Urinary bladder (tissue), 4 donors: ENCODE data around the gene FBXO10. TPM values are rescaled to one million over a fixed set of nuclear protein-coding genes. Genes with fewer than 3 reads are reported as not detected.
A peak's percentile ranks its signal among the peaks of the same experiment; 100 is the strongest.
"Not testable (repeated sequence)": the region's sequence is repeated elsewhere in the genome, so short reads cannot be mapped to it uniquely, and the experiment has no call there.

ENCODE experiments used
- DNase-seq: peaks from one replicate; pipeline ENCODE4 v3.0.0-alpha.2; 2015; ENCODE audit errors: extremely low spot score
- H3K27ac ChIP-seq: one replicate; pipeline ENCODE4 v1.5.1; 2013; ENCODE audit warnings: low read depth, mild to moderate bottlenecking, moderate library complexity
- H3K36me3 ChIP-seq: one replicate; pipeline ENCODE4 v1.6.1; 2013; ENCODE audit warnings: mild to moderate bottlenecking, moderate library complexity; ENCODE audit not compliant: insufficient read depth
- H3K4me1 ChIP-seq: one replicate; pipeline ENCODE4 v1.6.1; 2013; ENCODE audit warnings: mild to moderate bottlenecking, moderate library complexity; ENCODE audit not compliant: insufficient read depth
- H3K4me3 ChIP-seq: one replicate; pipeline ENCODE4 v1.5.1; 2013; ENCODE audit warnings: low read depth, low read length
- WGBS: extraction: QIAGEN DNeasy Blood & Tissue Kit; methylation state at CpG from one replicate; pipeline ENCODE4 v1.1.7; 2013; 5-methylcytosine and 5-hydroxymethylcytosine counted together
- polyA plus RNA-seq: library from polyadenylated mRNA; stranded (reverse); fragments of 200-250 nt; gene quantifications from one replicate; pipeline ENCODE4 v1.2.3, GENCODE V29; 2013
- total RNA-seq: library from RNA; depleted of rRNA; stranded (reverse); fragments of >200 nt; gene quantifications from one replicate; pipeline ENCODE4 v1.2.3, GENCODE V29; 2014
- donor health status: healthy with polysubstance abuse.
- donor health status: healthy.

Gene FBXO10
- total and polyA plus RNA-seq, 2 donors, result 5.9 to 9.5 TPM

DNA sequence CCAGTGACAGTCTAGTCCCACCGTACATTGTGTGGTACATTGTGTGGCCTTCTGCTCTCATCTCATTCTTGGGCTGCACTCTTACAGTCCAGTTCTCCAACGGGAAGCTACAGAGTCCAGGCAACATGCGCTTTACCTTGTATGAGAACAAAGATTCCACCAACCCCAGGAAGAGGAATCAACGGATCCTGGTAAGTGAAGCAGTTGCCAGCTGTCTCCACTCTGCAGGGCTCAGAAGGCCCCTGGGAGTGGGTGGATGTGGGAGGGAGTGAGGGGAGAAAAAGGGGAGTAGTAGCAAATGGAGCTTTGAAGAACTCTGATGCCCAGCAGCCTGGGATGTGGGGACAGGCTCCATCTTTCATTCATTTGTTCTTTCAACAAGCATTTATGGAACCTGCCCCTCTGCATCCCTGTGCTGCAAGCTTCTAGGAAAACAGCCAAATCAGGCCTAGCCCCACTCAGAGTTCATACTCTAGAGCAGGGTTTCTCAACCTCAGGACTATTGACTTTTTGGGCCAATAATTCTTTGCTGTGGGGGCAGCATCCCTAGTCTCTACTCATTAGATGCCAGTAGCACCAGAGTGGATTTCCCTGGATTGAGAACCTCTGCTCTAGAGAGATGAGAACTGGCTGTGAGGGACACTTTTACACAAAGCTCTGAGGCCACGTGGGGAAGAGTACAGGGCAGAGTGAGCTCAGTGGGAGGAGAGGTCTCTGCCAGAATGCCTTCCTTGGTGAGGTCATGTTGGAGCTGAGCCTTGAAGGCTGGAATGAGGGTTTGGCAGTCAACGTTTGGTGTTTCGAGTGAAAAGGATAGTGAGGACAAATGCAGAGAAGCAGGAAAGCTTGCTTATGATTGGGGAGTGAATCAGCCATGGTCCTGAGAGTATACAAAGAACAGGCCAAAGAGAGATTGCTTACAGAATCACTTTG lies 89.3 kb downstream of the FBXO10 start:
- DNase-seq, result peak; percentile 43
- no peaks in the 10 kb centered on the region for H3K36me3 ChIP-seq
- 12% methylated on average over 7 of the region's 7 CpGs for WGBS
- no peaks in the 10 kb centered on the region for H3K4me1 ChIP-seq
- H3K27ac ChIP-seq, result no peak overlapping the region
- peak overlapping the region; percentile 72 for H3K4me3 ChIP-seq

DNA sequence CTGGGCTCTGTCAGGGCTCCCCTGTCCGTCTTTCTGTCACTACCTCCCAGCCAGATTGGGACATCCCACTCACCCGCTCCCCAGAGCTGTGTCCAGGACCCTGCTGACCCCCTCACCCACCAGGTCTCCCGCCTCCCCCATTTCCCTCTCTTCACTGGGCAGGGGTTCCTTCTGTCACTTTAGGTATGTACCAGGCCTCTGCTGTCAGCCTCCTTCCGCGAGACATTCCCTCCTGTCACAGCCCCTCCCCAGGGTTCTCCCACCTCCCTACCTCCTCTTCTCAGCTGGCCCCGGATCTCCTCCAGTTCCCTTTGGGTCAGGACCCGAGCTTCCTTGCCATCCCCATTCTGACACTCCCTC lies 89.9 kb downstream of the FBXO10 start:
- 3% methylated on average over 7 of the region's 7 CpGs for WGBS
- DNase-seq, result no peak
- Histone ChIP-seq H3K4me1 (no peaks in the 10 kb centered on the region), H3K27ac (no peak overlapping the region), H3K36me3 (no peaks in the 10 kb centered on the region), H3K4me3 (peak overlapping the region; percentile 72)

DNA sequence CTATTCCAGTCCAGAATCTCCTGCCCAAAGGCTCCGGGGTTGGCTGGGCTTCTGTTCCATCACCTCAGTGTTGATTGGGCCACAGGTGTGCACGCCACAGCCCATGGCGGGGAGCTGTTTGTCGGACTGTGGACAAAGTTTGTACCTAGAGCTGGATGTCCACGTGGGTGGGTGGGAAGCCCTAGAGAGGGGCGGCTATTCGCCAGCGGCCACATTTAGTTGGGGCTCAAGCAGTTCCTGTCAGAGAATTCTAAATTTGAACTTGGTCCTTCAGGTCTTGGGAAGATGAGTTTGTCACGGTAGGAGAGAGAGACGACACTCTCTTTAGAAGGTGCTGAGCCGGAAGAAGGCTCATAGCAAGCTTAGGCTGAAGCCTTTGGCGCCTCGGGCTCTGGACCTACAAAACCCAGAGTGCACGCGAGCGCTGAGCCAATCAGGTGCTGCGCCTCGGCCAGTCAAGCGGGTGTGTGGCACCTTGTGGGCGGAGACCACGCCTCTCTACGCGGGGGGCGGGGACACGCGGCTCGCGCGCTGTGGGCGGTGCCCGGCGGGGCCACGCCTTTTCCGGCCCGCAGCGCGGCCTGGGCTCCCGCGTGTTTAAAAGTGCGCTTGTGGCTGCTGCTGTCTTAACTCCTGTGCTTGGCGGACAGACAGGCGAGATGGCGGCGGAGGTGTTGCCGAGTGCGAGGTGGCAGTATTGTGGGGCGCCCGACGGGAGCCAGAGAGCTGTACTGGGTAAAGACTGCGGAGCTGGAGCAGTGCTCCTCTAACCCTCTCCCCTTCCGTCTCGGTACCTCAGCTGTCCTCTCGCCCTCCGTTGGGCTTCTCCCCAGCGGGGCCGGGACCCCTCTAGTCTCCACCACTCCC lies 90.6 kb downstream of the FBXO10 start, which contains the start of gene POLR1E:
POLR1E (plus strand) TSS at position 560 of the 867 bp plus-strand sequence; CDS start at position 660, 100 bp downstream.
- DNase-seq, result peak; percentile 69
- Histone ChIP-seq H3K27ac (no peak within 1 kb of the TSS), H3K4me3 (peak within 1 kb of the TSS; percentile 72), H3K36me3 (no peaks in the 10 kb centered on the region), H3K4me1 (no peaks in the 10 kb centered on the region)
- WGBS, result 3% methylated on average over 56 of the region's 56 CpGs

DNA sequence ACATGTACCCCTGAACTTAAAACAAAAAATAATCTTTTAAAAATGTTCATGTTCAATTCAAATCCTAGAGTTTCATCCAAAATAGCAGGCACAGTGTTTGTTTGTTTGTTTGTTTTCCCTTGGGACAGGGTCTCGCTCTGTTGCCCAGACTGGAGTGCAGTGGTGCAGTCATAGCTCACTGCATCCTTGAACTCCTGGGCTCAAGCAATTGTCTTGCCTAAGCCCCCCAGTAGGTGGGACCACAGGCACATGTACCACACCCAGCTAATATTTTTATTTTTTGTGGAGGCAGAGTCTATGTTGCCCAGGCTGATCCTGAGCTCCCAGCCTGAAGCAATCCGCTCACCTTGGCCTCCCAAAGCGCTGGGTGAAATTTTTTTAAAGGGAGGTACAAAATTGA lies 95.4 kb downstream of the FBXO10 start:
- 84% methylated on average over 3 of the region's 3 CpGs for WGBS
- H3K27ac ChIP-seq, result no peak overlapping the region
- H3K4me3 ChIP-seq, result no peak overlapping the region
- no peak for DNase-seq
- no peaks in the 10 kb centered on the region for H3K4me1 ChIP-seq
- no peaks in the 10 kb centered on the region for H3K36me3 ChIP-seq

DNA sequence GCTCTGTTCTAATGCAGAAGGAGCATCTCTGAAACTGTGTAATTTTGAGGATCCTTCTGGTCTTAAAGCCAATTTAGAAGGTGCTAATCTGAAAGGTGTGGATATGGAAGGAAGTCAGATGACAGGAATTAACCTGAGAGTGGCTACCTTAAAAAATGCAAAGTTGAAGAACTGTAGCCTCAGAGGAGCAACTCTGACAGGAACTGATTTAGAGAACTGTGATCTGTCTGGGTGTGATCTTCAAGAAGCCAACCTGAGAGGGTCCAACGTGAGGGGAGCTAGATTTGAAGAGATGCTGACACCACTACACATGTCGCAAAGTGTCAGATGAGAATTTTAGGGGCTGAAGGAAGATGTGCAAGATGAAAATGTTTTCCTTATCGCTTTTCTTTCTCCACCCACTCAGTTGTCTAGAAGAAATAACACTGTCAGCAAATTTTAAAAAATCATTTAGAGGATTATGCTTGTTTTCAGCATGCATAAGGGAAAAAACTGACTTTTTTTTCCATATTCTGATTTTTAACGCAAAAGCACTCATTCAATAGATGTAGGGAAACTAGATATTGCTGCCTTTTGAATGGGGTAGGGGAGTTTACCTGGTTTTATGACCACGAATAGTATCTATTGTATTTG lies 98.1 kb downstream of the FBXO10 start:
- 65% methylated on average over 5 of the region's 5 CpGs for WGBS
- H3K36me3 ChIP-seq, H3K27ac ChIP-seq, H3K4me1 ChIP-seq, DNase-seq, H3K4me3 ChIP-seq: not testable (repeated sequence)

DNA sequence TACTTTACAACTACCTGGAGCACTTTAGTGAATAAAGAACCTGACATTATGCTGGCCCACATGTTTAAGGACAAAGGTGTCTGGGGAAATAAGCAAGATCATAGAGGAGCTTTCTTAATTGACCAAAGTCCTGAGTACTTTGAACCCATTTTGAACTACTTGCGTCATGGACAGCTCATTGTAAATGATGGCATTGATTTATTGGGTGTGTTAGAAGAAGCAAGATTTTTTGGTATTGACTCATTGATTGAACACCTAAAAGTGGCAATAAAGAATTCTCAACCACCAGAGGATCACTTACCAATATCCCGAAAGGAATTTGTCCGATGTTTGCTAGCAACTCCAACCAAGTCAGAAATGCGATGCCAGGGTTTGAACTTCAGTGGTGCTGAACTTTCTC lies 98.7 kb downstream of the FBXO10 start:
- not testable (repeated sequence) for H3K4me1 ChIP-seq, H3K27ac ChIP-seq, H3K36me3 ChIP-seq, H3K4me3 ChIP-seq, DNase-seq
- 79% methylated on average over 4 of the region's 4 CpGs for WGBS

DNA sequence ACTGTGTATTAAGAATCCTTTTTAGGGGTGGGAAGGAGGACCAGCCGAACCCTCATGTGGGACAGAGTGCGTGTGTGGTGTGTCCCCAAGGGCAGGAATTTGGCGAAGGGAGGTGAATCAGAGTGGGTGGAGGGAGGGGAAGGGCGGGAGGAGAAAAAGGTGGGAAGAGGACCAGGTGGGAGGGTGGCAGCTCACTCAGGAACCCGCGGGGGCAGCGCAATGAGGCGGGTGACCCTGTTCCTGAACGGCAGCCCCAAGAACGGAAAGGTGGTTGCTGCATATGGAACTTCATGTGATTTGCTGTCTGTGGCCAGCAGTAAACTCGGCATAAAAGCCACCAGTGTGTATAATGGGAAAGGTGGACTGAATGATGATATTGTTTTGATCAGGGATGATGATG lies 99.2 kb downstream of the FBXO10 start:
- H3K4me3 ChIP-seq, result no peak overlapping the region
- WGBS, result 75% methylated on average over 11 of the region's 11 CpGs
- no peak for DNase-seq
- H3K27ac ChIP-seq, result no peak overlapping the region
- no peaks in the 10 kb centered on the region for H3K4me1 ChIP-seq
- no peaks in the 10 kb centered on the region for H3K36me3 ChIP-seq

DNA sequence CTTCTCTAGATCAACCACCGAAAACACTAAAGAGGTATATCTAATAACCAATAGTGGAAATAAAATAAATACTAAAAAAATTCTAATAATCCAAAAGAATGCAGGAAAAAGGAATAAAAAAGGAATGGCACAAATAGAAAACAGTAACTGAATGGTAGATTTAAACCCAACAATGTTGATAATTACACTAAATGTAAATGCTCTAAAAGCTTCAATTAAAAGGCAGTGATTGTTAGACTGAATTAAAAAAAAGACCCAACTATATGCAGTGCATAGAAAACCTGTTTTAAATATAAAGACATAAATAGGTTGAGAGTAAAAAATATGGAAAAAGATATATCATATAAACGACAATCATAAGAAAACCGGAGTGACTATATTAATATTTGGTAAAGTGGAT lies 101.7 kb downstream of the FBXO10 start:
- 77% methylated on average over 3 of the region's 3 CpGs for WGBS
- no peaks in the 10 kb centered on the region for H3K36me3 ChIP-seq
- no peak overlapping the region for H3K27ac ChIP-seq
- DNase-seq, result no peak
- no peaks in the 10 kb centered on the region for H3K4me1 ChIP-seq
- no peak overlapping the region for H3K4me3 ChIP-seq

DNA sequence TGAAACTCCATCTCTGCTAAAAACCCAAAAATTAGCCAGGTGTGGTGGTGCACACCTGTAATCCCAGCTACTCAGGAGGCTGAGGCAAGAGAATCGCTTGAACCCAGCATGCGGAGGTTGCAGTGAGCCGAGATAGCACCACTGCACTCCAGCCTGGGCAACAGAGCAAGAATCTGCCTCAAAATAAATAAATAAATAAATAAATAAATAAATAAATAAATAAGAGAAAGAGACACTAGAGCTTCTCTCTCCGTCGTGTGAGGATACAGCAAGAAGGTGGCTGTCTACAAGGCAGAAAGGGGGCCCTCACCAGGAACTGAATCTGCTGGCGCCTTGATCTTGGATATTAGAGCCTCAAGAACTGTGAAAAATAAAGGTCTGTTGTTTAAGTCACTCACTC lies 102.2 kb downstream of the FBXO10 start:
- H3K27ac ChIP-seq, DNase-seq, H3K4me3 ChIP-seq, H3K36me3 ChIP-seq, H3K4me1 ChIP-seq: not testable (repeated sequence)
- 80% methylated on average over 6 of the region's 6 CpGs for WGBS

DNA sequence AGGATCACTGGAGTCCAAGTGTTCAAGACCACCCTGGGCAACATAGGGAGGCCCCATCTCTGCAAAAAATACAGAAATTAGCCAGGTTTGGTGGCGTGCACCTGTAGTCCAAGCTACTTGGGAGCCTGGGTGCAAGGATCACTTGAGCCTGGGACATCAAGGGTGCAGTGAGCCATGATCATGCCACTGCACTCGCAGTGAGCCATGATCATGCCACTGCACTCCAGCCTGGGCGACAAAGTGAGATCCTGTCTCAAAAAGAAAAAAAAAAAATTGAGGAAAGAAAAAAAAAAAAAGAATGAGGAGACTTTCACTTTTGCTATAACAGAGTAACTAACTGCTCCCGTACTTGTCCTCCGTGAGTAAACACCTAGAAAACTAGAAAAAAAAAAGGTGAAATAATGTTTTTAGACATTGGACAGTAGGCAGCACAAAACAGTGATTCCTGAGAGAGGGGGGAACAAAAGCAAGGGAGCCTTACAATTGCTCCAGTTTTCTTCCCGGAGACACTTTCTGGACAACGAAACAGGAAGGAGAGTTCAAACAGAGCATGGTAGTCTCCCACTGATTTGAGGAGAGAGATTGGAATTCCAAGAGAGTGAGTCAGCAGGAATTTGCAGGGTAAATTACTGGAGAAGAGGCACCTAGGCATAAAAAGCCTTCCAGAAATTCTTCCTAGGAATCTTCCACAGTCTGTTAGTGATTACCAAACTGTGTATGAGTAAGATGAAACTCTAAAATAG lies 104.1 kb downstream of the FBXO10 start:
- Histone ChIP-seq H3K36me3 (no peaks in the 10 kb centered on the region), H3K4me1 (no peaks in the 10 kb centered on the region), H3K4me3 (peak overlapping the region; percentile 14), H3K27ac (peak overlapping the region; percentile 56)
- 18% methylated on average over 7 of the region's 7 CpGs for WGBS
- DNase-seq, result no peak

DNA sequence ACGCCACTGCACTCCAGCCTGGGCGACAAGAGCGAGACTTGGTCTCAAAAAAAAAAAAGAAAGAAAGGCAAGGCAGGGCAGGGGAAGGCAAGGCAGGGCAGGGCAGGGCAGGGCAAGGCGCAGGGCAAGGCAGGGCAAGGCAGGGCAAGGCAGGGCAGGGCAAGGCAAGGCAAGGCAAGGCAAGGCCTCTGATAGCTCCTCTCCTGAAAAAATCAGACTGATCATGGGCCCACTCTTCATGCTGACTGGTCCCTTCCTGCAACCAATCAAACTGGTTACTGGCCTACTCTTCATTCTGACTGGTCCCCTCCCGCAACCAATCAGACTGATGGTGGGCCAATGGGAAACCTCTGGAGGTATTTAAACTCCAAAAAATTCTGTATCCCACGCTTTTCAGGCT lies 107.6 kb downstream of the FBXO10 start:
- H3K27ac ChIP-seq, result no peak overlapping the region
- H3K4me3 ChIP-seq, result no peak overlapping the region
- H3K4me1 ChIP-seq, result no peaks in the 10 kb centered on the region
- DNase-seq, result no peak
- 96% methylated on average over 6 of the region's 6 CpGs for WGBS
- H3K36me3 ChIP-seq, result no peaks in the 10 kb centered on the region

DNA sequence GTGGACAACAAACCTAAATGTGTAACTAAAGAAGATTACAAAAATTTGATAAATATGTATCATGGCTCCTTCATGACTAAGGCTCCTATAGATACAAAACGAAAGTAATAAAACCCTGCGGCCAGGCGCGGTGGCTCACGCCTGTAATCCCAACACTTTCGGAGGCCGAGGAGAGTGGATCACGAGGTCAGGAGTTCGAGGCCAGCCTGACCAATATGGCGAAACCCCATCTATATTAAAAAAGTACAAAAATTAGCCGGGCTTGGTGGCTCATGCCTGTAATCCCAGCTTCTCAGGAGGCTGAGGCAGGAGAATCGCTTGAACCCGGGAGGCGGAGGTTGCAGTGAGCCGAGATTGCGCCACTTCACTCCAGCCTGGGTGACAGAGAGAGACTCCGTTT lies 108.7 kb downstream of the FBXO10 start:
- not testable (repeated sequence) for H3K27ac ChIP-seq, H3K4me3 ChIP-seq, DNase-seq, H3K36me3 ChIP-seq, H3K4me1 ChIP-seq
- 94% methylated on average over 17 of the region's 17 CpGs for WGBS
